Left ventricle myocardium superior (tissue), 1 donor: Measurements from ENCODE around the gene FPR2. TPM values are rescaled to one million over a fixed set of nuclear protein-coding genes. Genes with fewer than 3 reads are reported as not detected.

Experiments used
- ATAC-seq: fragments of 200-7000 bp; cut with Tn5 transposase; one replicate; pipeline ENCODE4 v1.9.1; 2020; ENCODE audit warnings: mild to moderate bottlenecking, moderate library complexity
- DNase-seq: peaks from one replicate; pipeline ENCODE4 v3.0.0-alpha.2; 2020
- intact Hi-C: fragments of 100-400 bp; cut with micrococcal nuclease; formaldehyde crosslinking; loops from one replicate; pipeline ENCODE4 v1.11.0; 2022
- total RNA-seq: library from RNA; stranded (reverse); fragmentation: NEBNext Ultra II Directional; extraction: Animal tissue kit (Norgen Biotek cat#: 25700); gene quantifications from one replicate; pipeline ENCODE4 v1.2.1, GENCODE V29; 2021
- donor health status: DM: no; HTN: yes; CAD: no; lungs with severe emphysema.

The FPR2 gene
- total RNA-seq, 1 donor from 2014 or later = 1.0 TPM

GRCh38 chr19:51779181-51779580 is 18.2 kb downstream of the FPR2 start:
- ATAC-seq (no peak), DNase-seq (no peak)
- intact Hi-C loops = no loop called here

- no peak for ATAC-seq
- DNase-seq = no peak
- intact Hi-C loops = no loop called here
Measured at GRCh38 chr19:51779703-51780102, 18.7 kb downstream of the FPR2 start.

- DNase-seq = no peak
- intact Hi-C loops = no loop called here
Measured at GRCh38 chr19:51780270-51780669, 19.3 kb downstream of the FPR2 start.

GRCh38 chr19:51781999-51782398 is 21.0 kb downstream of the FPR2 start:
- DNase-seq (no peak), ATAC-seq (no peak)
- intact Hi-C loops = no loop called here

More at GRCh38 chr19:51780270-51780669, 19.3 kb downstream of the FPR2 start:
- no peak for ATAC-seq

GRCh38 chr19:51783372-51783771 is 22.4 kb downstream of the FPR2 start:
- intact Hi-C loops = no loop called here
- ATAC-seq = peak; percentile 33
- DNase-seq = no peak

- no peak for DNase-seq
- intact Hi-C loops = no loop called here
- ATAC-seq = no peak
Measured at GRCh38 chr19:51784109-51784785, 23.3 kb downstream of the FPR2 start.

- DNase-seq (peak; percentile 57), ATAC-seq (peak; percentile 85)
- intact Hi-C loops = no loop called here
Measured at GRCh38 chr19:51784922-51785690, 24.1 kb downstream of the FPR2 start.

GRCh38 chr19:51786646-51787494 is 25.9 kb downstream of the FPR2 start:
- peak; percentile 41 for ATAC-seq
- intact Hi-C loops = no loop called here
- no peak for DNase-seq

GRCh38 chr19:51788029-51788428 is 27.0 kb downstream of the FPR2 start:
- no peak for ATAC-seq
- intact Hi-C loops = no loop called here

GRCh38 chr19:51789061-51789795 is 28.2 kb downstream of the FPR2 start:
- intact Hi-C loops = no loop called here
- no peak for ATAC-seq
- no peak for DNase-seq

More at GRCh38 chr19:51788029-51788428, 27.0 kb downstream of the FPR2 start:
- no peak for DNase-seq

- no peak for ATAC-seq
- no peak for DNase-seq
- intact Hi-C loops = no loop called here
Measured at GRCh38 chr19:51792932-51793331, 32.0 kb downstream of the FPR2 start.

- intact Hi-C loops = no loop called here
Measured at GRCh38 chr19:51793994-51794393, 33.0 kb downstream of the FPR2 start.

GRCh38 chr19:51794885-51795490 is 34.0 kb downstream of the FPR2 start, which contains the start of gene FPR3:
Gene FPR3 (plus strand): TSS chr19:51795157. CDS start chr19:51823749, 28,592 bp downstream.
- ATAC-seq = no peak
- intact Hi-C loops = no loop called here

More at GRCh38 chr19:51793994-51794393, 33.0 kb downstream of the FPR2 start:
- no peak for ATAC-seq
- DNase-seq = no peak

GRCh38 chr19:51796195-51796679 is 35.3 kb downstream of the FPR2 start:
- ATAC-seq (no peak), DNase-seq (no peak)
- intact Hi-C loops = no loop called here

More at GRCh38 chr19:51794885-51795490, 34.0 kb downstream of the FPR2 start, which contains the start of gene FPR3:
- no peak for DNase-seq

GRCh38 chr19:51797480-51797879 is 36.5 kb downstream of the FPR2 start:
- intact Hi-C loops = no loop called here
- no peak for ATAC-seq

GRCh38 chr19:51798062-51798461 is 37.1 kb downstream of the FPR2 start:
- intact Hi-C loops = no loop called here
- no peak for DNase-seq
- no peak for ATAC-seq

More at GRCh38 chr19:51797480-51797879, 36.5 kb downstream of the FPR2 start:
- DNase-seq = no peak

GRCh38 chr19:51799034-51799773 is 38.2 kb downstream of the FPR2 start:
- intact Hi-C loops = no loop called here
- peak; percentile 94 for ATAC-seq
- peak; percentile 89 for DNase-seq
